Measurements from ENCODE around the gene DGKD. TPM values are rescaled to one million over a fixed set of nuclear protein-coding genes. Genes with fewer than 3 reads are reported as not detected.

Gene DGKD
- total RNA-seq, 3 donors from 2014 or later = 17.1 to 41.3 (median 37.3) TPM

- no peaks in the 10 kb centered on the region for H3K9me3 ChIP-seq
- no peak for TF ChIP-seq POLR2A (IDR thresholded peaks at IDR 0.05)
- no peak for DNase-seq (ENCODE audit: low spot score in 2 of 2)
- H3K4me3 ChIP-seq = no peak overlapping the region
- H3K4me1 ChIP-seq = no peaks in the 10 kb centered on the region
- H3K36me3 ChIP-seq = no peaks in the 10 kb centered on the region
- intact Hi-C loops (cut with DNase I; ENCODE audit: low total_unique reads) = no loop called here
- H3K27ac ChIP-seq = no peak overlapping the region
- H3K27me3 ChIP-seq = no peaks in the 10 kb centered on the region
Measured at GRCh38 chr2:233468741-233469110, 114.4 kb downstream of the DGKD start.

GRCh38 chr2:233469261-233470010 is 115.1 kb downstream of the DGKD start:
- intact Hi-C loops (cut with DNase I; ENCODE audit: low total_unique reads) = no loop called here
- no peaks in the 10 kb centered on the region for H3K4me1 ChIP-seq
- H3K9me3 ChIP-seq = no peaks in the 10 kb centered on the region
- H3K27ac ChIP-seq = peak overlapping the region; percentile 50 to 80
- no peak for DNase-seq (ENCODE audit: low spot score in 2 of 2)
- TF ChIP-seq POLR2AphosphoS5 (IDR thresholded peaks at IDR 0.05) (no peak), CTCF (IDR thresholded peaks at IDR 0.05) (no peak), POLR2A (IDR thresholded peaks at IDR 0.05) (no peak)
- H3K36me3 ChIP-seq = no peaks in the 10 kb centered on the region
- H3K27me3 ChIP-seq = no peaks in the 10 kb centered on the region
- peak overlapping the region in 1 of 3 donors; percentile 6 for H3K4me3 ChIP-seq

- H3K4me3 ChIP-seq = peak overlapping the region in 1 of 3 donors; percentile 6
- no peaks in the 10 kb centered on the region for H3K4me1 ChIP-seq
- TF ChIP-seq POLR2A (IDR thresholded peaks at IDR 0.05) = no peak
- no peak for TF ChIP-seq POLR2AphosphoS5 (IDR thresholded peaks at IDR 0.05)
- TF ChIP-seq CTCF (IDR thresholded peaks at IDR 0.05) = no peak
- no peaks in the 10 kb centered on the region for H3K27me3 ChIP-seq
- no peaks in the 10 kb centered on the region for H3K9me3 ChIP-seq
- peak overlapping the region in 1 of 2 donors; percentile 80 for H3K27ac ChIP-seq
- intact Hi-C loops (cut with DNase I; ENCODE audit: low total_unique reads) = no loop called here
- DNase-seq (ENCODE audit: low spot score in 2 of 2) = no peak
- H3K36me3 ChIP-seq = no peaks in the 10 kb centered on the region
Measured at GRCh38 chr2:233470011-233470687, 115.9 kb downstream of the DGKD start.

- no peak for TF ChIP-seq POLR2AphosphoS5 (IDR thresholded peaks at IDR 0.05)
- TF ChIP-seq CTCF (IDR thresholded peaks at IDR 0.05) = no peak
- TF ChIP-seq POLR2A (IDR thresholded peaks at IDR 0.05) = no peak
- H3K4me3 ChIP-seq = no peak overlapping the region
- H3K9me3 ChIP-seq = no peaks in the 10 kb centered on the region
- no peaks in the 10 kb centered on the region for H3K27me3 ChIP-seq
- peak overlapping the region in 1 of 2 donors; percentile 80 for H3K27ac ChIP-seq
- intact Hi-C loops (cut with DNase I; ENCODE audit: low total_unique reads) = no loop called here
- no peaks in the 10 kb centered on the region for H3K4me1 ChIP-seq
- peaks cover 5% of the 10 kb centered on the region for H3K36me3 ChIP-seq
- DNase-seq (ENCODE audit: low spot score in 2 of 2) = no peak
Measured at GRCh38 chr2:233470839-233471238, 116.5 kb downstream of the DGKD start.

- peak in 1 of 2 donors; percentile 10 for DNase-seq (ENCODE audit: low spot score in 2 of 2)
- H3K4me1 ChIP-seq = no peaks in the 10 kb centered on the region
- no peak overlapping the region for H3K4me3 ChIP-seq
- no peak overlapping the region for H3K27ac ChIP-seq
- no peaks in the 10 kb centered on the region for H3K27me3 ChIP-seq
- TF ChIP-seq CTCF (IDR thresholded peaks at IDR 0.05) = no peak
- no peak for TF ChIP-seq POLR2AphosphoS5 (IDR thresholded peaks at IDR 0.05)
- no peak for TF ChIP-seq POLR2A (IDR thresholded peaks at IDR 0.05)
- intact Hi-C loops (cut with DNase I; ENCODE audit: low total_unique reads) = no loop called here
- H3K36me3 ChIP-seq = peaks cover 11% of the 10 kb centered on the region
- no peaks in the 10 kb centered on the region for H3K9me3 ChIP-seq
Measured at GRCh38 chr2:233471291-233472035, 117.2 kb downstream of the DGKD start.
